Testis (tissue), 3 donors: ENCODE results near the gene BTD. TPM values are rescaled to one million over a fixed set of nuclear protein-coding genes. Genes with fewer than 3 reads are reported as not detected.
A peak's percentile ranks its signal among the peaks of the same experiment; 100 is the strongest.

Experiments used
- DNase-seq: peaks from one replicate; pipeline ENCODE4 v3.0.0-alpha.2; 2019
- H3K27ac ChIP-seq, 2 donors: fragments of 200-600 bp; sonication (generic); one replicate each; pipeline ENCODE4 v1.5.1; 2019
- H3K27me3 ChIP-seq: fragments of 200-600 bp; sonication (generic); one replicate; pipeline ENCODE4 v1.5.1; 2019
- H3K36me3 ChIP-seq: fragments of 200-600 bp; sonication (generic); one replicate; pipeline ENCODE4 v1.5.1; 2017; ENCODE audit warnings: low read depth; ENCODE audit errors: missing control alignments
- H3K4me1 ChIP-seq: fragments of 200-600 bp; sonication (generic); one replicate; pipeline ENCODE4 v1.5.1; 2019
- H3K4me3 ChIP-seq, 2 donors: fragments of 200-600 bp; sonication (generic); one replicate each; pipeline ENCODE4 v1.5.1; 2017 to 2019
- H3K9me3 ChIP-seq: fragments of 200-600 bp; sonication (generic); one replicate; pipeline ENCODE4 v1.5.1; 2017
- CTCF ChIP-seq, 3 experiments: fragments of 450-650 bp in 2 of 3; fragments of 200-600 bp in 1 of 3; sonication (generic) in 1 of 3; IDR thresholded peaks; one replicate each; pipeline ENCODE4 v1.5.1; 2016 to 2019; ENCODE audit warnings: antibody characterized with exemption in 3 of 3, mild to moderate bottlenecking in 2 of 3, moderate library complexity in 1 of 3
- POLR2A ChIP-seq: fragments of 450-650 bp; IDR thresholded peaks from one replicate; pipeline ENCODE4 v1.6.1; 2017; ENCODE audit warnings: antibody characterized with exemption, mild to moderate bottlenecking, moderate library complexity
- WGBS, 2 donors: methylation state at CpG; one replicate each; pipeline ENCODE4 v1.1.5; 2018; 5-methylcytosine and 5-hydroxymethylcytosine counted together
- intact Hi-C: fragments of 100-400 bp; cut with DNase I; formaldehyde crosslinking; loops from one replicate; pipeline ENCODE4 v1.15.1; 2023; ENCODE audit warnings: low total_unique reads
- polyA plus RNA-seq: library from polyadenylated mRNA; stranded (reverse); fragments of 350-450 nt; fragmentation: Illumina TruSeq; extraction: RNeasy Lipid Tissue Mini Kit (QIAGEN cat#74804); gene quantifications from one replicate; pipeline ENCODE4 v1.2.3, GENCODE V29; 2014; ENCODE audit warnings: low read depth, low replicate concordance; ENCODE audit not compliant: insufficient read depth
- total RNA-seq, 2 donors: library from RNA; depleted of rRNA; stranded (reverse); fragments of >200 nt; gene quantifications; one replicate each; pipeline ENCODE4 v1.2.3, GENCODE V29; 2016

Gene BTD
- total and polyA plus RNA-seq, 3 donors from 2014 or later: 31.3 to 54.7 (median 44.7) TPM

- TF ChIP-seq CTCF (IDR thresholded peaks at IDR 0.05) (no peak), POLR2A (no peak)
- no peaks in the 10 kb centered on the region for H3K9me3 ChIP-seq
- H3K4me3 ChIP-seq: no peak overlapping the region
- H3K4me1 ChIP-seq: peaks cover 8% of the 10 kb centered on the region
- intact Hi-C loops: no loop called here
- no peak for DNase-seq
- H3K36me3 ChIP-seq: no peaks in the 10 kb centered on the region
- 94% methylated on average over 6 of the region's 6 CpGs for WGBS, 2 donors
- no peak overlapping the region for H3K27ac ChIP-seq
- H3K27me3 ChIP-seq: no peaks in the 10 kb centered on the region
Observed at GRCh38 chr3:15645246-15645645, 43.7 kb downstream of the BTD start.

- WGBS, 2 donors: 77 to 83% methylated on average over 18 of the region's 18 CpGs
- Histone ChIP-seq H3K36me3 (no peaks in the 10 kb centered on the region), H3K4me1 (peaks cover 8% of the 10 kb centered on the region), H3K4me3 (no peak overlapping the region), H3K9me3 (no peaks in the 10 kb centered on the region), H3K27ac (no peak overlapping the region), H3K27me3 (no peaks in the 10 kb centered on the region)
- DNase-seq: no peak
- TF ChIP-seq POLR2A (no peak), CTCF (IDR thresholded peaks at IDR 0.05) (no peak)
- intact Hi-C loops: no loop called here
Observed at GRCh38 chr3:15645740-15646501, 44.4 kb downstream of the BTD start.

GRCh38 chr3:15646851-15647511, 45.4 kb downstream of the BTD start:
- Histone ChIP-seq H3K27ac (peak overlapping the region in 1 of 2 donors; percentile 61), H3K27me3 (no peaks in the 10 kb centered on the region), H3K9me3 (no peaks in the 10 kb centered on the region), H3K4me1 (peaks cover 8% of the 10 kb centered on the region), H3K4me3 (no peak overlapping the region), H3K36me3 (no peaks in the 10 kb centered on the region)
- intact Hi-C loops: no loop called here
- peak; percentile 39 for DNase-seq
- WGBS, 2 donors: 52 to 57% methylated on average over 12 to 13 of the region's 13 CpGs
- TF ChIP-seq POLR2A: no peak
- no peak for TF ChIP-seq CTCF (IDR thresholded peaks at IDR 0.05)

GRCh38 chr3:15647611-15648167, 46.1 kb downstream of the BTD start:
- H3K4me3 ChIP-seq: no peak overlapping the region
- no peaks in the 10 kb centered on the region for H3K27me3 ChIP-seq
- peak overlapping the region in 1 of 2 donors; percentile 61 for H3K27ac ChIP-seq
- TF ChIP-seq POLR2A (no peak), CTCF (IDR thresholded peaks at IDR 0.05) (no peak)
- no peaks in the 10 kb centered on the region for H3K9me3 ChIP-seq
- no peaks in the 10 kb centered on the region for H3K36me3 ChIP-seq
- 62 to 69% methylated on average over 4 of the region's 4 CpGs for WGBS, 2 donors
- peaks cover 8% of the 10 kb centered on the region for H3K4me1 ChIP-seq
- no peak for DNase-seq
- intact Hi-C loops: no loop called here
